22Rv1 (cell line): ENCODE measurements around the gene CHL1.

ENCODE experiments used
- ZFX ChIP-seq: fragments of 450-650 bp; IDR thresholded peaks from 2 replicates; pipeline ENCODE4 v1.6.1; 2017; ENCODE audit warnings: antibody characterized with exemption, borderline replicate concordance
- TF ChIP-seq, protein P1 (sequence below): fragments of 450-650 bp; IDR thresholded peaks from 2 replicates; pipeline ENCODE4 v1.5.1; 2017; ENCODE audit warnings: mild to moderate bottlenecking

GRCh38 chr3:350871-351371, 154.4 kb downstream of the CHL1 start:
- TF ChIP-seq, protein P1, sequence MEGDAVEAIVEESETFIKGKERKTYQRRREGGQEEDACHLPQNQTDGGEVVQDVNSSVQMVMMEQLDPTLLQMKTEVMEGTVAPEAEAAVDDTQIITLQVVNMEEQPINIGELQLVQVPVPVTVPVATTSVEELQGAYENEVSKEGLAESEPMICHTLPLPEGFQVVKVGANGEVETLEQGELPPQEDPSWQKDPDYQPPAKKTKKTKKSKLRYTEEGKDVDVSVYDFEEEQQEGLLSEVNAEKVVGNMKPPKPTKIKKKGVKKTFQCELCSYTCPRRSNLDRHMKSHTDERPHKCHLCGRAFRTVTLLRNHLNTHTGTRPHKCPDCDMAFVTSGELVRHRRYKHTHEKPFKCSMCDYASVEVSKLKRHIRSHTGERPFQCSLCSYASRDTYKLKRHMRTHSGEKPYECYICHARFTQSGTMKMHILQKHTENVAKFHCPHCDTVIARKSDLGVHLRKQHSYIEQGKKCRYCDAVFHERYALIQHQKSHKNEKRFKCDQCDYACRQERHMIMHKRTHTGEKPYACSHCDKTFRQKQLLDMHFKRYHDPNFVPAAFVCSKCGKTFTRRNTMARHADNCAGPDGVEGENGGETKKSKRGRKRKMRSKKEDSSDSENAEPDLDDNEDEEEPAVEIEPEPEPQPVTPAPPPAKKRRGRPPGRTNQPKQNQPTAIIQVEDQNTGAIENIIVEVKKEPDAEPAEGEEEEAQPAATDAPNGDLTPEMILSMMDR, result no peak
- TF ChIP-seq ZFX, result no peak
